ENCODE results near the gene TIMM22. TPM values are rescaled to one million over a fixed set of nuclear protein-coding genes. Genes with fewer than 3 reads are reported as not detected.
"Not testable (repeated sequence)": the region's sequence is repeated elsewhere in the genome, so short reads cannot be mapped to it uniquely, and the experiment has no call there.

The TIMM22 gene
- total and polyA plus RNA-seq, 8 donors: 0.29 to 22.6 (median 8.7) TPM

GRCh38 chr17:1040216-1040600 lies 43.3 kb downstream of the TIMM22 start:
- 28 to 60% (median 49%) methylated on average over 7 to 13 of the region's 13 CpGs for WGBS, 5 donors
- peak in 1 of 2 donors; percentile 72 for DNase-seq
- H3K4me1 ChIP-seq: peaks cover 17 to 47% (median 35%) of the 10 kb centered on the region in 4 donors
- peak overlapping the region in 2 of 4 donors; percentile 3 to 7 for H3K4me3 ChIP-seq
- intact Hi-C loops (cut with DNase I; ENCODE audit: low total_unique reads): no loop called here
- peaks cover 0 to 57% (median 43%) of the 10 kb centered on the region in 4 donors for H3K36me3 ChIP-seq
- no peaks in the 10 kb centered on the region for H3K27me3 ChIP-seq
- H3K27ac ChIP-seq: peak overlapping the region; percentile 53 to 79 (median 78)
- no peaks in the 10 kb centered on the region for H3K9me3 ChIP-seq
- TF ChIP-seq, protein P1, sequence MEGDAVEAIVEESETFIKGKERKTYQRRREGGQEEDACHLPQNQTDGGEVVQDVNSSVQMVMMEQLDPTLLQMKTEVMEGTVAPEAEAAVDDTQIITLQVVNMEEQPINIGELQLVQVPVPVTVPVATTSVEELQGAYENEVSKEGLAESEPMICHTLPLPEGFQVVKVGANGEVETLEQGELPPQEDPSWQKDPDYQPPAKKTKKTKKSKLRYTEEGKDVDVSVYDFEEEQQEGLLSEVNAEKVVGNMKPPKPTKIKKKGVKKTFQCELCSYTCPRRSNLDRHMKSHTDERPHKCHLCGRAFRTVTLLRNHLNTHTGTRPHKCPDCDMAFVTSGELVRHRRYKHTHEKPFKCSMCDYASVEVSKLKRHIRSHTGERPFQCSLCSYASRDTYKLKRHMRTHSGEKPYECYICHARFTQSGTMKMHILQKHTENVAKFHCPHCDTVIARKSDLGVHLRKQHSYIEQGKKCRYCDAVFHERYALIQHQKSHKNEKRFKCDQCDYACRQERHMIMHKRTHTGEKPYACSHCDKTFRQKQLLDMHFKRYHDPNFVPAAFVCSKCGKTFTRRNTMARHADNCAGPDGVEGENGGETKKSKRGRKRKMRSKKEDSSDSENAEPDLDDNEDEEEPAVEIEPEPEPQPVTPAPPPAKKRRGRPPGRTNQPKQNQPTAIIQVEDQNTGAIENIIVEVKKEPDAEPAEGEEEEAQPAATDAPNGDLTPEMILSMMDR (IDR thresholded peaks at IDR 0.05): no peak
- no peak for TF ChIP-seq EP300 (IDR thresholded peaks at IDR 0.05)
- no peak for TF ChIP-seq POLR2AphosphoS5 (IDR thresholded peaks at IDR 0.05)
- no peak for TF ChIP-seq POLR2A (IDR thresholded peaks at IDR 0.05)

DNA sequence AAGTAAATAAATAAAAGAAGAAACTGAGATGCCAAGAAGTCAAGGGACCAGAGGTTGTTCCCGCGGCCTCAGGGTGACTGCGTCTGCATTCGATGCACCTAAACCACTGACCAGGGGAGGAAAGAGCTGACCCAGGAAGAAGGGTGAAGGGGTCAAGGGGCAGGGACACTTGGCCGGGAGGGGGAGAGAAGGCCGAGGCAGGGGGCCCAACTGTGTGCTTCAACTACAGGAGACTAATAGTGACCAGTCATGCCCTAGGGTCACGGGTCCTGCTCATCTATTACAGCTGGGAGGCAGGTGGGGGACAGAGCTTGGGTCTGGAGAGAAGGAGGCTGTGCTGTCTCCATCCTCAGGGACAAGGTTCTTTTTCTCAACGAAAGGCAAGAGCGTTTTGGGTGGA lies 44.8 kb downstream of the TIMM22 start:
- 91 to 98% (median 94%) methylated on average over 9 of the region's 9 CpGs for WGBS, 5 donors
- Histone ChIP-seq H3K36me3 (peaks cover 0 to 73% (median 53%) of the 10 kb centered on the region in 4 donors), H3K9me3 (no peaks in the 10 kb centered on the region), H3K4me1 (peaks cover 17 to 47% (median 34%) of the 10 kb centered on the region in 4 donors), H3K27me3 (no peaks in the 10 kb centered on the region), H3K27ac (no peak overlapping the region), H3K4me3 (no peak overlapping the region)
- no peak for DNase-seq
- intact Hi-C loops (cut with DNase I; ENCODE audit: low total_unique reads): no loop called here
- no peak for TF ChIP-seq POLR2AphosphoS5 (IDR thresholded peaks at IDR 0.05)
- TF ChIP-seq EP300 (IDR thresholded peaks at IDR 0.05): no peak
- TF ChIP-seq POLR2A (IDR thresholded peaks at IDR 0.05): no peak
- TF ChIP-seq, protein P1 (IDR thresholded peaks at IDR 0.05): no peak

- H3K4me3 ChIP-seq: no peak overlapping the region
- intact Hi-C loops (cut with DNase I; ENCODE audit: low total_unique reads): no loop called here
- no peak for DNase-seq
- H3K27me3 ChIP-seq: no peaks in the 10 kb centered on the region
- TF ChIP-seq, protein P1 (IDR thresholded peaks at IDR 0.05): no peak
- TF ChIP-seq EP300 (IDR thresholded peaks at IDR 0.05): no peak
- TF ChIP-seq POLR2A (IDR thresholded peaks at IDR 0.05): no peak
- no peak for TF ChIP-seq POLR2AphosphoS5 (IDR thresholded peaks at IDR 0.05)
- H3K27ac ChIP-seq: no peak overlapping the region
- WGBS, 5 donors: 88 to 96% (median 95%) methylated on average over 19 of the region's 19 CpGs
- H3K36me3 ChIP-seq: peaks cover 0 to 74% (median 56%) of the 10 kb centered on the region in 4 donors
- peaks cover 17 to 51% (median 40%) of the 10 kb centered on the region in 4 donors for H3K4me1 ChIP-seq
- H3K9me3 ChIP-seq: no peaks in the 10 kb centered on the region
Observed at GRCh38 chr17:1042486-1042885, 45.6 kb downstream of the TIMM22 start.

- Histone ChIP-seq H3K9me3 (no peaks in the 10 kb centered on the region), H3K36me3 (peaks cover 0 to 76% (median 57%) of the 10 kb centered on the region in 4 donors), H3K4me3 (peak overlapping the region in 1 of 4 donors; percentile 12), H3K27ac (peak overlapping the region; percentile 26 to 65 (median 54)), H3K27me3 (no peaks in the 10 kb centered on the region), H3K4me1 (peaks cover 17 to 62% (median 47%) of the 10 kb centered on the region in 4 donors)
- WGBS, 5 donors: 44 to 65% (median 52%) methylated on average over 6 to 21 of the region's 21 CpGs
- DNase-seq: peak in 1 of 2 donors; percentile 84
- TF ChIP-seq EP300 (IDR thresholded peaks at IDR 0.05) (no peak), POLR2A (IDR thresholded peaks at IDR 0.05) (no peak), POLR2AphosphoS5 (IDR thresholded peaks at IDR 0.05) (no peak)
- TF ChIP-seq, protein P1 (IDR thresholded peaks at IDR 0.05): no peak
- intact Hi-C loops (cut with DNase I; ENCODE audit: low total_unique reads): no loop called here
Observed at GRCh38 chr17:1043601-1044251, 46.8 kb downstream of the TIMM22 start.

DNA sequence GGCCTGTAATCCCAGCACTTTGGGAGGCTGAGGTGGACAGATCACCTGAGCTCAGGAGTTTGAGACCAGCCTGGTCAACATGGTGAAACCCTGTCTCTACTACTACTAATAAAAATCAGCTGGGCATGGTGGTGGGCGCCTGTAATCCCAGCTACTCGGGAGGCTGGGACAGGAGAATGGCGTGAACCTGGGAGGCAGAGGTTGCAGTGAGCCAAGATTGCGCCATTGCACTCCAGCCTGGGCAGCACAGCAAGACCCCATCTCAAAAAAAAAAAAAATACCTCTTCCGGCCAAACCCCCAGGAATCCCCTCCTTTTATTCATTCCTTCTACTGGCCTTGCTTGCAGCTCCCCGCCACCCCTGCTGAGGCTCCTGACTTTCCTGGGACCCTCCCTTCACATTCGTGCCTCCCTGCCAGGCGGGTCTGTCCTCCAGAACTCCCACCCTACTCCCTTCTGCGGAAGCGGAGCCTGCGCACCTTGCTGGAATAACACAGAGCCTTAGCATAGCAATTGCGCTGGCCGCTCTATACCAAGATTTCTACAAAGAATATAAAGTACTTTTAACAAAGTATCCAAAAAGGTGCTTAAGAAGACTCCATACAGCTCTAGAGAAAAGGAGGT lies 47.6 kb downstream of the TIMM22 start:
- H3K36me3 ChIP-seq: peaks cover 0 to 82% (median 60%) of the 10 kb centered on the region in 4 donors
- H3K27me3 ChIP-seq; DNase-seq; intact Hi-C loops (cut with DNase I; ENCODE audit: low total_unique reads); H3K4me3 ChIP-seq; H3K9me3 ChIP-seq: not testable (repeated sequence)
- 85 to 93% (median 91%) methylated on average over 12 to 13 of the region's 13 CpGs for WGBS, 5 donors
- peaks cover 13 to 55% (median 43%) of the 10 kb centered on the region in 4 donors for H3K4me1 ChIP-seq
- peak overlapping the region; percentile 26 to 65 (median 54) for H3K27ac ChIP-seq

Data from stomach (tissue), 9 donors.